Activated T-cell treated with anti-CD3 and anti-CD28 coated beads, Interleukin-2, amount 50 U/mL, for 4 hours (primary cell): ENCODE measurements around the gene TM2D1. TPM values are rescaled to one million over a fixed set of nuclear protein-coding genes. Genes with fewer than 3 reads are reported as not detected.

Experiments
- total RNA-seq, 3 donors: library from RNA; stranded (reverse); gene quantifications; one replicate each; pipeline ENCODE4 v1.2.1, GENCODE V29; 2021

The TM2D1 gene
- total RNA-seq, 3 donors from 2014 or later = 18.4 to 23.1 (median 21.5) TPM

Other genes with a start within 250 kb of the TM2D1 start
- 1 to 10 TPM; 3.4 to 4.1 (median 3.9) TPM for gene PATJ, start 17.3 kb upstream of the TM2D1 start, total RNA-seq